Peyer's patch (tissue), 4 donors: ENCODE results near the gene ADAP1.

Source experiments
- CTCF ChIP-seq, 6 experiments: fragments of 450-650 bp in 4 of 6; fragments of 200-600 bp in 2 of 6; sonication (generic) in 1 of 6; IDR thresholded peaks; one replicate each; pipeline ENCODE4 v1.5.1; 2017 to 2019; ENCODE audit warnings: antibody characterized with exemption in 6 of 6, mild to moderate bottlenecking in 3 of 6, moderate library complexity in 1 of 6
- POLR2A ChIP-seq, 2 donors: fragments of 450-650 bp; IDR thresholded peaks; one replicate each; pipeline ENCODE4 v1.5.1; 2017; ENCODE audit warnings: antibody characterized with exemption in 2 of 2, mild to moderate bottlenecking in 2 of 2, moderate library complexity in 2 of 2

GRCh38 chr7:919114-919442 lies 35.4 kb downstream of the ADAP1 start:
- TF ChIP-seq POLR2A (IDR thresholded peaks at IDR 0.05) (no peak), CTCF (IDR thresholded peaks at IDR 0.05) (no peak)
